OCI-LY7 (cell line): ENCODE data around the gene CEP120.

Source experiments
- CTCF ChIP-seq: fragments of 200-600 bp; sonication (generic); conservative IDR thresholded peaks from 2 replicates; pipeline ENCODE4 v1.5.1; 2014; ENCODE audit warnings: mild to moderate bottlenecking, antibody characterized with exemption, low read length, moderate library complexity, mixed read lengths
- EZH2phosphoT487 ChIP-seq: fragments of 200-600 bp; sonication (generic); IDR thresholded peaks from 2 replicates; pipeline ENCODE4 v1.6.1; 2018; ENCODE audit warnings: low read depth, borderline replicate concordance, mild to moderate bottlenecking, mixed run types, antibody characterized with exemption, low read length, moderate library complexity, mixed read lengths

GRCh38 chr5:123429221-123429954 lies 6.2 kb upstream of the CEP120 start:
- no peak for TF ChIP-seq CTCF
- no peak for TF ChIP-seq EZH2phosphoT487
